ENCODE data around the gene MIR17HG.

DNA sequence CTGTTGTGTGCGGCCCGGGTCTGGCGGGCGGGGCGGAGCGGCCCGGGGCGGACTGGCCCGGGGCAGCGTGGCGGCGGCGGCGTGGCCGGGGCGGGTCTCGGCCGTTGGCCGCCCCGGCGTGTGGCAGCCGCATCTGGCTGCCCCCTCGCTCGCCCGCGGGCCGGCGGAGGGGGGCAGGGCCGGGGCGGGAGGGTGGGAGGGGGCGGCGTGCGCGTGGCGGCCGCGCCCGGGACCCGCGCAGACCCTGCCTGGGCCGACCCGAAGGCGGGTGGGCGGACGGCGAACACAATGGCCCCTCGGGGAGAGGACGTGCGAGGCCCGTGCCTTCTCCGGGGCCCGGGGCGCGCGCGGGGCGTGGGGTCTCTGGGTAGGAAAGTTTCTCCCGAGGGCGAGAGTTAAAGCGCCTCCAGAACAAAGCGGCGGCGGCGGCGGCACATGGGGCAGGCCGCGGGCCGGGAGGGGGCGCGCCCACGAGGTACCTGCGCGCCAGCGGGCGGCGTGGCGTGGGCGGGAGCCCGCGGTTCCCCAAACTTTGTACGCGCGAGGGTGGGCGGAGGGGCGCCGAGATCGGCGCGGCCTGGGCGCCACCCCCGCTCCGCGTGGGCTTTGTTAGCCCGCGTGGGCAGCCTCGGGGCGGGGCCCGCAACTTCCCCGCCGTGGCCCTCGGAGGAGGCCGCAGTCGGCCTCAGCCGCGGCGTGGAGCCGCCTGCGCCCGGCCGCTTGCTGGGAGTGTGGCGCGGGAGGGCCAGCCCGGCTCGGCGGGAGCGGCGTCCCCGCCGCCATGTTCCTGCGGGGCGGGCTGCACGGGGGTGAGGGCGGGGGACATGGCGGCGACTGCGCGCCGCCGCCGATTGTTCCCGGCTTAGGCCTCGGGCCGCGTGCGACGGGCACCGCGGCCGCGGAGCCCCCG lies 764 bp downstream of the MIR17HG start:
- TF ChIP-seq, protein P1, sequence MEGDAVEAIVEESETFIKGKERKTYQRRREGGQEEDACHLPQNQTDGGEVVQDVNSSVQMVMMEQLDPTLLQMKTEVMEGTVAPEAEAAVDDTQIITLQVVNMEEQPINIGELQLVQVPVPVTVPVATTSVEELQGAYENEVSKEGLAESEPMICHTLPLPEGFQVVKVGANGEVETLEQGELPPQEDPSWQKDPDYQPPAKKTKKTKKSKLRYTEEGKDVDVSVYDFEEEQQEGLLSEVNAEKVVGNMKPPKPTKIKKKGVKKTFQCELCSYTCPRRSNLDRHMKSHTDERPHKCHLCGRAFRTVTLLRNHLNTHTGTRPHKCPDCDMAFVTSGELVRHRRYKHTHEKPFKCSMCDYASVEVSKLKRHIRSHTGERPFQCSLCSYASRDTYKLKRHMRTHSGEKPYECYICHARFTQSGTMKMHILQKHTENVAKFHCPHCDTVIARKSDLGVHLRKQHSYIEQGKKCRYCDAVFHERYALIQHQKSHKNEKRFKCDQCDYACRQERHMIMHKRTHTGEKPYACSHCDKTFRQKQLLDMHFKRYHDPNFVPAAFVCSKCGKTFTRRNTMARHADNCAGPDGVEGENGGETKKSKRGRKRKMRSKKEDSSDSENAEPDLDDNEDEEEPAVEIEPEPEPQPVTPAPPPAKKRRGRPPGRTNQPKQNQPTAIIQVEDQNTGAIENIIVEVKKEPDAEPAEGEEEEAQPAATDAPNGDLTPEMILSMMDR (IDR thresholded peaks at IDR 0.05), result peak in 1 of 3 experiments; percentile 12
- peak in 1 of 2 donors; percentile 5 for TF ChIP-seq POLR2A (IDR thresholded peaks at IDR 0.05)
